Panc1 (cell line): ENCODE data around the gene FGF22. TPM values are rescaled to one million over a fixed set of nuclear protein-coding genes. Genes with fewer than 3 reads are reported as not detected.

ENCODE experiments used
- ATAC-seq: fragments of 200-7000 bp; cut with Tn5 transposase; 2 replicates; pipeline ENCODE4 v1.9.1; 2020; ENCODE audit warnings: mild to moderate bottlenecking, moderate library complexity
- BruUV-seq: library from RNA; stranded (reverse); fragments of 400-500 nt; replicated peaks from 2 replicates; lab custom pipeline; 2021; lab: Mats Ljungman, UMichigan
- CTCF ChIA-PET: fragments of 300-600 bp; sonication (Branson Sonifier 250); formaldehyde crosslinking; loops from one replicate; lab custom pipeline; 2022; ENCODE audit warnings: antibody characterized with exemption; lab: Charles Lee
- POLR2A ChIA-PET: fragments of 300-600 bp; sonication (Branson Sonifier 250); formaldehyde crosslinking; loops from one replicate; lab custom pipeline; 2022; ENCODE audit warnings: antibody characterized with exemption; lab: Charles Lee
- DNase-seq: peaks from one replicate; pipeline ENCODE4 v3.0.0-alpha.2; 2010; ENCODE audit warnings: low read depth, low spot score
- H3K27ac ChIP-seq: 2 replicates; pipeline ENCODE4 v1.5.1; 2011; ENCODE audit warnings: mild to moderate bottlenecking, low read length, inconsistent platforms
- H3K27me3 ChIP-seq: fragments of 200-500 bp; sonication (Bioruptor generic); 2 replicates; pipeline ENCODE4 v1.6.0; 2014; ENCODE audit warnings: low read length, inconsistent platforms; ENCODE audit not compliant: control insufficient read depth, insufficient read depth
- H3K36me3 ChIP-seq: fragments of 200-500 bp; sonication (Bioruptor generic); 2 replicates; pipeline ENCODE4 v1.5.1; 2014; ENCODE audit warnings: inconsistent platforms, mild to moderate bottlenecking, low read length, moderate library complexity; ENCODE audit not compliant: control insufficient read depth, insufficient read depth
- H3K4me1 ChIP-seq: 2 replicates; pipeline ENCODE4 v1.5.1; 2011; ENCODE audit warnings: inconsistent platforms, mild to moderate bottlenecking, low read length, moderate library complexity; ENCODE audit not compliant: control insufficient read depth, insufficient read depth
- H3K4me3 ChIP-seq, 2 experiments: 2 replicates each; pipeline ENCODE4 v1.5.1; 2011 to 2012; ENCODE audit warnings: low read depth in 2 of 2, low read length in 2 of 2, mild to moderate bottlenecking in 2 of 2, inconsistent platforms in 1 of 2, moderate library complexity in 1 of 2
- H3K9me3 ChIP-seq: fragments of 200-500 bp; sonication (Bioruptor generic); 2 replicates; pipeline ENCODE4 v1.5.1; 2014; ENCODE audit warnings: low read depth, mild to moderate bottlenecking, inconsistent platforms, low read length, moderate library complexity; ENCODE audit not compliant: control insufficient read depth, insufficient read depth
- POLR2AphosphoS5 ChIP-seq: IDR thresholded peaks from 2 replicates; pipeline ENCODE4 v1.6.1; 2012; ENCODE audit warnings: mild to moderate bottlenecking, low read depth, low read length, moderate library complexity
- SIN3A ChIP-seq: IDR thresholded peaks from 2 replicates; pipeline ENCODE4 v1.6.1; 2012; ENCODE audit warnings: low read depth, mild to moderate bottlenecking, low read length, moderate library complexity, borderline replicate concordance; ENCODE audit not compliant: insufficient read depth
- TCF7L2 ChIP-seq: IDR thresholded peaks from 2 replicates; pipeline ENCODE4 v1.6.1; 2011; ENCODE audit warnings: mild to moderate bottlenecking, low read depth, low read length, inconsistent platforms
- in situ Hi-C: cut with HindIII; loops from 2 replicates; pipeline ENCODE4 v1.10.0; 2016; ENCODE audit warnings: low sequenced_read_pairs, low pct_unique_long_range_greater_than_20kb
- intact Hi-C: fragments of 100-400 bp; cut with micrococcal nuclease; formaldehyde crosslinking; loops from one replicate; pipeline ENCODE4 v1.10.0; 2022; ENCODE audit not compliant: unreplicated experiment
- total RNA-seq: library from RNA; stranded (reverse); gene quantifications from one replicate; pipeline ENCODE4 v1.2.1, GENCODE V29; 2021; ENCODE audit not compliant: unreplicated experiment
- TF ChIP-seq, protein P1 (sequence below), 2 experiments: IDR thresholded peaks; 2 replicates each; pipeline ENCODE4 v1.6.1; 2011 to 2012; ENCODE audit warnings: low read depth in 2 of 2, control low read depth in 1 of 2, low read length in 1 of 2, mild to moderate bottlenecking in 1 of 2, moderate library complexity in 1 of 2; ENCODE audit not compliant: insufficient read depth in 1 of 2
- TF ChIP-seq, protein P2 (sequence below): fragments of 450-650 bp; IDR thresholded peaks from 2 replicates; pipeline ENCODE4 v1.5.1; 2017; ENCODE audit warnings: mild to moderate bottlenecking

Gene FGF22
- total RNA-seq, 1 experiment from 2014 or later: 0.72 TPM

DNA sequence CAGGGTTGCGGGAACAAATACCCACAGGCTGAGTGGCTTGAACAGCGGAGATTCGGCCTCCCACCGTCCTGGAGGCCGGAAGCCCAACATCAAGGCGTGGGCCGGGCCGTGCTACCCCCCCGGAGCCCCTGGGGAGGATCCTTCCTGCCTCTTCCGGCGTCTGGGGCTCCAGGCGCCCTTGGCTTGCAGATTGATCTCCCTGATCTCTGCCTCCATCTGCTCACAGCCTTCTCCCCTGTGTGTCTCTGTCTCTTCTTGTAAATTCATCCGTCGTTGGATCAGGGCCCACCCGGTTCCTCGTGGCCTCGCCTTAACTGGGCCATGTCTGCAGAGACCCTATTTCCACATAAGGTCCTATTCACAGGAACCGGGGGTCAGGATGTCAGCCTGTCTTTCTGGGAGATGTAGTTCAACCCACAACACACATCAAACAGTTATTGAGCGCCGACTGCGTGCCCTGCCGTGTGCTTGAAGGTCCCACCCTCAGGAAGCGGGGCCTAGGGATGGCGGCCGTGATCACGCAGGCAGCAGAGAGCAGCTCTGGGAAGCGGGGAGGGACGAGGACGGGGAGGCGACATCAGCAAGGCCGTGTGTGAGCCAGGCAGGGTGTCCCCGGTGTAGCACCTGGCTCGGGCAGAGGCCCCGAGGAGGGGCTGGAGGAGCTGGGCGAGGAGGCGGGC is 28.7 kb upstream of the FGF22 start:
- in situ Hi-C loops (no loop called here), intact Hi-C loops (no loop called here)
- POLR2A ChIA-PET: no interaction called here
- no peak overlapping the region for H3K4me3 ChIP-seq
- H3K4me1 ChIP-seq: peaks cover 26% of the 10 kb centered on the region
- CTCF ChIA-PET: no interaction called here
- ATAC-seq (peak; percentile 61), DNase-seq (no peak)
- H3K9me3 ChIP-seq: no peaks in the 10 kb centered on the region
- H3K36me3 ChIP-seq: no peaks in the 10 kb centered on the region
- no TSS peak for BruUV-seq
- TF ChIP-seq POLR2AphosphoS5 (no peak), TCF7L2 (peak; percentile 66; the same call in 1 of the 2 replicates), SIN3A (no peak)
- TF ChIP-seq, protein P1, sequence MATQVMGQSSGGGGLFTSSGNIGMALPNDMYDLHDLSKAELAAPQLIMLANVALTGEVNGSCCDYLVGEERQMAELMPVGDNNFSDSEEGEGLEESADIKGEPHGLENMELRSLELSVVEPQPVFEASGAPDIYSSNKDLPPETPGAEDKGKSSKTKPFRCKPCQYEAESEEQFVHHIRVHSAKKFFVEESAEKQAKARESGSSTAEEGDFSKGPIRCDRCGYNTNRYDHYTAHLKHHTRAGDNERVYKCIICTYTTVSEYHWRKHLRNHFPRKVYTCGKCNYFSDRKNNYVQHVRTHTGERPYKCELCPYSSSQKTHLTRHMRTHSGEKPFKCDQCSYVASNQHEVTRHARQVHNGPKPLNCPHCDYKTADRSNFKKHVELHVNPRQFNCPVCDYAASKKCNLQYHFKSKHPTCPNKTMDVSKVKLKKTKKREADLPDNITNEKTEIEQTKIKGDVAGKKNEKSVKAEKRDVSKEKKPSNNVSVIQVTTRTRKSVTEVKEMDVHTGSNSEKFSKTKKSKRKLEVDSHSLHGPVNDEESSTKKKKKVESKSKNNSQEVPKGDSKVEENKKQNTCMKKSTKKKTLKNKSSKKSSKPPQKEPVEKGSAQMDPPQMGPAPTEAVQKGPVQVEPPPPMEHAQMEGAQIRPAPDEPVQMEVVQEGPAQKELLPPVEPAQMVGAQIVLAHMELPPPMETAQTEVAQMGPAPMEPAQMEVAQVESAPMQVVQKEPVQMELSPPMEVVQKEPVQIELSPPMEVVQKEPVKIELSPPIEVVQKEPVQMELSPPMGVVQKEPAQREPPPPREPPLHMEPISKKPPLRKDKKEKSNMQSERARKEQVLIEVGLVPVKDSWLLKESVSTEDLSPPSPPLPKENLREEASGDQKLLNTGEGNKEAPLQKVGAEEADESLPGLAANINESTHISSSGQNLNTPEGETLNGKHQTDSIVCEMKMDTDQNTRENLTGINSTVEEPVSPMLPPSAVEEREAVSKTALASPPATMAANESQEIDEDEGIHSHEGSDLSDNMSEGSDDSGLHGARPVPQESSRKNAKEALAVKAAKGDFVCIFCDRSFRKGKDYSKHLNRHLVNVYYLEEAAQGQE (IDR thresholded peaks at IDR 0.05; ENCODE audit: insufficient read depth in 1 of 2, low read depth in 2 of 2, low read length in 1 of 2): no peak
- TF ChIP-seq, protein P2, sequence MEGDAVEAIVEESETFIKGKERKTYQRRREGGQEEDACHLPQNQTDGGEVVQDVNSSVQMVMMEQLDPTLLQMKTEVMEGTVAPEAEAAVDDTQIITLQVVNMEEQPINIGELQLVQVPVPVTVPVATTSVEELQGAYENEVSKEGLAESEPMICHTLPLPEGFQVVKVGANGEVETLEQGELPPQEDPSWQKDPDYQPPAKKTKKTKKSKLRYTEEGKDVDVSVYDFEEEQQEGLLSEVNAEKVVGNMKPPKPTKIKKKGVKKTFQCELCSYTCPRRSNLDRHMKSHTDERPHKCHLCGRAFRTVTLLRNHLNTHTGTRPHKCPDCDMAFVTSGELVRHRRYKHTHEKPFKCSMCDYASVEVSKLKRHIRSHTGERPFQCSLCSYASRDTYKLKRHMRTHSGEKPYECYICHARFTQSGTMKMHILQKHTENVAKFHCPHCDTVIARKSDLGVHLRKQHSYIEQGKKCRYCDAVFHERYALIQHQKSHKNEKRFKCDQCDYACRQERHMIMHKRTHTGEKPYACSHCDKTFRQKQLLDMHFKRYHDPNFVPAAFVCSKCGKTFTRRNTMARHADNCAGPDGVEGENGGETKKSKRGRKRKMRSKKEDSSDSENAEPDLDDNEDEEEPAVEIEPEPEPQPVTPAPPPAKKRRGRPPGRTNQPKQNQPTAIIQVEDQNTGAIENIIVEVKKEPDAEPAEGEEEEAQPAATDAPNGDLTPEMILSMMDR: no peak
- H3K27me3 ChIP-seq: no peaks in the 10 kb centered on the region
- peak overlapping the region; percentile 46 for H3K27ac ChIP-seq

- ChIA-PET POLR2A (no interaction called here), CTCF (no interaction called here)
- ATAC-seq: no peak
- Histone ChIP-seq H3K4me3 (no peak overlapping the region), H3K27ac (no peak overlapping the region; the same call in 1 of the 2 replicates), H3K36me3 (no peaks in the 10 kb centered on the region), H3K27me3 (no peaks in the 10 kb centered on the region), H3K4me1 (peaks cover 26% of the 10 kb centered on the region), H3K9me3 (no peaks in the 10 kb centered on the region)
- intact Hi-C loops: no loop called here
- TF ChIP-seq, protein P2: no peak
- TF ChIP-seq, protein P1 (IDR thresholded peaks at IDR 0.05; ENCODE audit: insufficient read depth in 1 of 2, low read depth in 2 of 2, low read length in 1 of 2): no peak
- no peak for TF ChIP-seq TCF7L2
- TF ChIP-seq SIN3A: no peak
- no peak for TF ChIP-seq POLR2AphosphoS5
- in situ Hi-C loops: no loop called here
- no TSS peak for BruUV-seq
- no peak for DNase-seq
Measured at GRCh38 chr19:611481-611868, 28.2 kb upstream of the FGF22 start.
